ENCODE measurements around the gene MRPL24.
A peak's percentile ranks its signal among the peaks of the same experiment; 100 is the strongest.

MRPL24 gene

GRCh38 chr1:156750191-156750672 lies 9.3 kb upstream of the MRPL24 start:
- WGBS, 2 experiments = 12 to 15% methylated on average over 5 of the region's 5 CpGs
- Histone ChIP-seq H3K4me1 (ENCODE audit: control insufficient read depth, insufficient read depth, low read length) (peaks cover 44% of the 10 kb centered on the region), H3K4me3 (ENCODE audit: insufficient read depth, low read depth, low read length) (peak overlapping the region; percentile 72)

DNA sequence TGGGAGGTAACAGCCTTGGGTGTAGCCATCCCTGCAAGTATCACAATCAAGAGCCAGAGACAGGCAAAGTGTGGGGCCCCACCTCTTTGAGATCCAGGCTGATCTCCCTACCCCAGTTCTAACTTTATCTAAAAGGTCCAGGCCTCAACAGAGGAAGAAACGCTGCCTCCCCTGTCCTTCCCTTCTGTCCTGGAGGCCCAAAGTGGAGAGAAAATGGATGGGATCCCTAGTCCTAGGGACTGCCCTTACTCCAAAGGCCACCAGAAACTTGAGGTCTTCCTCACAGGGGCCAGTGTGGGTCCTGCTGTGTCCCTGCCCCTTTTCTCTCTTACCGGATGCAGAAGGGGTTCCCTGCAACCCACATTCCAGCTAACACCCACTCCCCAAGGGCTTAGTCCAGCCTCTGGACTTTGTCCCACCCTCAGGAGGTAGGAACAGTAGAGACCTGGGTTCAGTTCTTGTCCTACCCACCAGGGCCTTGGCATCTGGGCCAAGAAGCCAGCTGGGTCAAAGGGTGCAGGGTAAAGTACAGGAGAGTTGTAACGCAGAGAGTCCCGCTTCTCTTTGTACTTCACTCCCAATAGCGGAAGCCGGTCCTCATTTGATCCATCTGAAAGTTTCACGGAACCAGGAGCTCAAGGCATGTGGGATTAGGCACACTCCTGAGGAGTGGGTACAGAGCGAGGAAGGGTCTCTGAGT lies 8.7 kb upstream of the MRPL24 start:
- H3K36me3 ChIP-seq (ENCODE audit: control insufficient read depth, insufficient read depth, low read length) = no peaks in the 10 kb centered on the region
- WGBS, 2 experiments = 72 to 78% methylated on average over 8 of the region's 8 CpGs
- peak overlapping the region; percentile 72 for H3K4me3 ChIP-seq (ENCODE audit: insufficient read depth, low read depth, low read length)
- peaks cover 47% of the 10 kb centered on the region for H3K4me1 ChIP-seq (ENCODE audit: control insufficient read depth, insufficient read depth, low read length)
- peak overlapping the region; percentile 9 for H3K27ac ChIP-seq (ENCODE audit: insufficient read depth, low read depth, low read length, poor library complexity, severe bottlenecking)
- no peaks in the 10 kb centered on the region for H3K27me3 ChIP-seq (ENCODE audit: control insufficient read depth, insufficient read depth, low read length, poor library complexity, severe bottlenecking)
- no peaks in the 10 kb centered on the region for H3K9me3 ChIP-seq (ENCODE audit: control insufficient read depth, low read length)

More at GRCh38 chr1:156750191-156750672, 9.3 kb upstream of the MRPL24 start:
- Histone ChIP-seq H3K27me3 (ENCODE audit: control insufficient read depth, insufficient read depth, low read length, poor library complexity, severe bottlenecking) (no peaks in the 10 kb centered on the region), H3K27ac (ENCODE audit: insufficient read depth, low read depth, low read length, poor library complexity, severe bottlenecking) (no peak overlapping the region), H3K9me3 (ENCODE audit: control insufficient read depth, low read length) (no peaks in the 10 kb centered on the region), H3K36me3 (ENCODE audit: control insufficient read depth, insufficient read depth, low read length) (no peaks in the 10 kb centered on the region)

GRCh38 chr1:156748670-156749418 lies 8.0 kb upstream of the MRPL24 start:
- 68 to 71% methylated on average over 9 of the region's 9 CpGs for WGBS, 2 experiments
- Histone ChIP-seq H3K27ac (ENCODE audit: insufficient read depth, low read depth, low read length, poor library complexity, severe bottlenecking) (no peak overlapping the region), H3K4me1 (ENCODE audit: control insufficient read depth, insufficient read depth, low read length) (peaks cover 47% of the 10 kb centered on the region), H3K9me3 (ENCODE audit: control insufficient read depth, low read length) (no peaks in the 10 kb centered on the region), H3K27me3 (ENCODE audit: control insufficient read depth, insufficient read depth, low read length, poor library complexity, severe bottlenecking) (no peaks in the 10 kb centered on the region), H3K4me3 (ENCODE audit: insufficient read depth, low read depth, low read length) (peak overlapping the region; percentile 72), H3K36me3 (ENCODE audit: control insufficient read depth, insufficient read depth, low read length) (peaks cover 4% of the 10 kb centered on the region)

GRCh38 chr1:156747742-156748669 lies 7.1 kb upstream of the MRPL24 start:
- Histone ChIP-seq H3K27me3 (ENCODE audit: control insufficient read depth, insufficient read depth, low read length, poor library complexity, severe bottlenecking) (no peaks in the 10 kb centered on the region), H3K36me3 (ENCODE audit: control insufficient read depth, insufficient read depth, low read length) (peaks cover 12% of the 10 kb centered on the region), H3K4me1 (ENCODE audit: control insufficient read depth, insufficient read depth, low read length) (peaks cover 47% of the 10 kb centered on the region), H3K9me3 (ENCODE audit: control insufficient read depth, low read length) (no peaks in the 10 kb centered on the region), H3K4me3 (ENCODE audit: insufficient read depth, low read depth, low read length) (peak overlapping the region; percentile 55), H3K27ac (ENCODE audit: insufficient read depth, low read depth, low read length, poor library complexity, severe bottlenecking) (peak overlapping the region; percentile 100)
- WGBS, 2 experiments = 42 to 46% methylated on average over 8 of the region's 8 CpGs

DNA sequence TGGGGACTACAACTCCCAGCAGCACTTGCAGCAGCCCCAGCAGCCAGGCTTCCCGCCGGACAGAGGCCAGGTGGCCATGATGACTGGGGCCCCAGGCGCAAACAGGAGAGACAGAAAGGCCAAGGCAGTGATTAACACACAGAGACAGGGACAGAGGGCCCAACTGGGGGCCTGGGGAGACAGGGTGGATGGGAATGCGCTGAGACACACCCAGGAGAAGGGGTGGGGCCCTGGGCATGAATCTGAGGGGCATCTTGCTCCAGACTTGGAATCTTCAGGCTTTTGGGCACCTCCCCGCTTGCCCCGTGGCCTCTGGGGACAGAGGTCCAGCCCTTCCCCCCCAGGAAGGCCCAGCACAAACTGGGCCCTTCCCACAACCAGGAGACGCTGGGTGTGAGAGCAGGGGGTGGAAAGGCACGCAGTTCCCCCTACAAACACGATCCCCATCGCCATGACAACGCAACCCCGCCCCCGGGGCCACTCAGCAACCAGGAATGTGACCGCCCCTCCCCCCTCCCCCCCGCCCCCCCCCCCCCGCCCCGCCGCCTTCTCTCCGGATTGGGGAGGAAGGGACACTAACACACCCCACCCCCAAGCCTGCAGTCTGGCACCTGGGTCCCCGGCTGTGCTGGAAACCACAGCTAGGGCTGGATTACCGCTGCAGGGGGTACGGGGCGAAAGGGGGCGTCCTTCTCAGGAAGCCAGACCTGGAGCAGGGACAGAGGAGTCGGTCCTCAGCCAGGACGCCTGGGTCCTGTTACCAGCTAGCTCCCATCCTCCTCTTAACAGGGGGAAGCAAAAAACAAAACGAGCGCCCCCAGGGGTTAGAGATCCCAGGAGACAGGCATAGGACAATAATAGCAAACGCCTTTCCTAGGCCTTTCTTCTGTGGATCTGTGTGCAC lies 6.1 kb upstream of the MRPL24 start:
- WGBS, 2 experiments = 0% methylated on average over 18 of the region's 29 CpGs

DNA sequence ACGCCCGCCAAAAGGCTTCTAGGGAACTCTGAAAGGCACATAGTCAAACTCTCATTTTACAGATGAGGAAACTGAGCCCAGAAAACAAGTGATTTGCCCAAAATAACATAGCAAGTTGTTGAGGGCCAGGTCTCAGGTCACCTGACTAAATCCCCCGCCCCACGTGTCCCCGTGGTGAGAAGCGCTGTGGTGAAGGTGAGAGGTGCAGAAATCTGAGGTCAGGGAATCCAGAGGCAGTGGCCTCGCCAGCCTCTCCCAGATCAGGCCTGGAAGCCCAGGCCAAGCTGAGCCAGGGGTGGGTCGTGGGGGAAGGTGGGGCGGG lies 5.5 kb upstream of the MRPL24 start:
- 30% methylated on average over 9 of the region's 9 CpGs for WGBS, 2 experiments
- H3K4me1 ChIP-seq (ENCODE audit: control insufficient read depth, insufficient read depth, low read length) = peaks cover 52% of the 10 kb centered on the region
- peak overlapping the region; percentile 55 for H3K4me3 ChIP-seq (ENCODE audit: insufficient read depth, low read depth, low read length)

More for the DNA sequence above, 6.1 kb upstream of the MRPL24 start:
- Histone ChIP-seq H3K4me3 (ENCODE audit: insufficient read depth, low read depth, low read length) (peak overlapping the region; percentile 55), H3K27me3 (ENCODE audit: control insufficient read depth, insufficient read depth, low read length, poor library complexity, severe bottlenecking) (no peaks in the 10 kb centered on the region), H3K4me1 (ENCODE audit: control insufficient read depth, insufficient read depth, low read length) (peaks cover 46% of the 10 kb centered on the region), H3K36me3 (ENCODE audit: control insufficient read depth, insufficient read depth, low read length) (peaks cover 18% of the 10 kb centered on the region), H3K9me3 (ENCODE audit: control insufficient read depth, low read length) (no peaks in the 10 kb centered on the region), H3K27ac (ENCODE audit: insufficient read depth, low read depth, low read length, poor library complexity, severe bottlenecking) (peak overlapping the region; percentile 100)

DNA sequence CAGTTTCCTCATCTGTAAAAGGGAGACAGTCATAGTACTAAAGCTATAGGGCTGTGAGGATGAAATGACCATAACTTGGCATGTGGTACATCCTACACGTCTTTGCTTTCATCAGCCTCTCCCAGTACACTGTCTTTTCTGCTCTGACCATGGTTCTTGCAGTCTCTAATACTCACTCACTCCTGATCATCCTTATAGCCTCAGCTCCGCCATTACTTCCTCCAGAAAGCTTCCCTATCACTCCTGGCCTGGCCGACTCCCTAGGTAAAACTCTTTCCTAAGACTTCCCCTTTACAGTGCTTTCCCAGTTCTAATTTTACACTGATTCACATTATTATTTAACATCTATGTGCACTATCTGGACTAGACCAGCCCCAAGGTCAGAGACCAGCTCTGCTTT lies 5.0 kb upstream of the MRPL24 start:
- WGBS, 2 experiments = 90% methylated on average over 3 of the region's 3 CpGs
- peaks cover 54% of the 10 kb centered on the region for H3K4me1 ChIP-seq (ENCODE audit: control insufficient read depth, insufficient read depth, low read length)
- peaks cover 18% of the 10 kb centered on the region for H3K36me3 ChIP-seq (ENCODE audit: control insufficient read depth, insufficient read depth, low read length)
- no peak overlapping the region for H3K27ac ChIP-seq (ENCODE audit: insufficient read depth, low read depth, low read length, poor library complexity, severe bottlenecking)
- H3K27me3 ChIP-seq (ENCODE audit: control insufficient read depth, insufficient read depth, low read length, poor library complexity, severe bottlenecking) = no peaks in the 10 kb centered on the region
- H3K4me3 ChIP-seq (ENCODE audit: insufficient read depth, low read depth, low read length) = peak overlapping the region; percentile 55
- H3K9me3 ChIP-seq (ENCODE audit: control insufficient read depth, low read length) = no peaks in the 10 kb centered on the region

More for the DNA sequence above, 5.5 kb upstream of the MRPL24 start:
- H3K27ac ChIP-seq (ENCODE audit: insufficient read depth, low read depth, low read length, poor library complexity, severe bottlenecking) = peak overlapping the region; percentile 100
- no peaks in the 10 kb centered on the region for H3K27me3 ChIP-seq (ENCODE audit: control insufficient read depth, insufficient read depth, low read length, poor library complexity, severe bottlenecking)
- peaks cover 18% of the 10 kb centered on the region for H3K36me3 ChIP-seq (ENCODE audit: control insufficient read depth, insufficient read depth, low read length)
- H3K9me3 ChIP-seq (ENCODE audit: control insufficient read depth, low read length) = no peaks in the 10 kb centered on the region

DNA sequence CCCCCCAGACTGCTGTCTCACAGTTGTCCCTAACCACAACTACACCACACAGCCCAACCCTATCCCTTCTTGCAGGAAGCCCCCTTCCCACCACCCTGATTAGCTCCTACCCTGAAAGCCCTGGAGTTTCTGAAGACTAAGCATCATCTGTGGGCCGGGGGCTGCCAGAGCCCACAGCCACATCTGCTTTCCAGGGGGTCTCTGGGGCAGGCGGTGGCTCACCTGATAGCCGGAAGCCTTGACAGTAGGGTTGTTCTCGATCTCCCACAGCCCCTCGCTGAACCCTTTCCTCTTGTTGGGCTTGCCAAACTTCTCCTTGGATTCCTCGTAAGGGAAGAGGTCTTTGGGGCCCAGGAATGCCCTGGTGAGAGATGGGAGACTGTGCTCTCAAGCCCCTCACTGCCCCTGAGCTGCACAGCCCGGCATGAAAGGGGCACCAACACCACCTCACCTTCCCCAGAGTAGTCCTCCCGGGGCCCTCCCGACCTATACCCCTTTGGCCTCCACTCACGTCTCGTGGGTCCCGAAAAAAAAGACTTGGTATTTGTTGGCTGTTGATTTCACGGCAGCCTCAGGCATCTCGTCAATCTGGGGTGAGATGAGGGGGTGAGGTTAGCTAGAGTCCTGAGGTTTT lies 4.0 kb upstream of the MRPL24 start:
- Histone ChIP-seq H3K9me3 (ENCODE audit: control insufficient read depth, low read length) (no peaks in the 10 kb centered on the region), H3K4me1 (ENCODE audit: control insufficient read depth, insufficient read depth, low read length) (peaks cover 51% of the 10 kb centered on the region), H3K4me3 (ENCODE audit: insufficient read depth, low read depth, low read length) (no peak overlapping the region), H3K36me3 (ENCODE audit: control insufficient read depth, insufficient read depth, low read length) (peaks cover 18% of the 10 kb centered on the region), H3K27me3 (ENCODE audit: control insufficient read depth, insufficient read depth, low read length, poor library complexity, severe bottlenecking) (no peaks in the 10 kb centered on the region), H3K27ac (ENCODE audit: insufficient read depth, low read depth, low read length, poor library complexity, severe bottlenecking) (no peak overlapping the region)
- 93 to 95% methylated on average over 14 of the region's 14 CpGs for WGBS, 2 experiments

DNA sequence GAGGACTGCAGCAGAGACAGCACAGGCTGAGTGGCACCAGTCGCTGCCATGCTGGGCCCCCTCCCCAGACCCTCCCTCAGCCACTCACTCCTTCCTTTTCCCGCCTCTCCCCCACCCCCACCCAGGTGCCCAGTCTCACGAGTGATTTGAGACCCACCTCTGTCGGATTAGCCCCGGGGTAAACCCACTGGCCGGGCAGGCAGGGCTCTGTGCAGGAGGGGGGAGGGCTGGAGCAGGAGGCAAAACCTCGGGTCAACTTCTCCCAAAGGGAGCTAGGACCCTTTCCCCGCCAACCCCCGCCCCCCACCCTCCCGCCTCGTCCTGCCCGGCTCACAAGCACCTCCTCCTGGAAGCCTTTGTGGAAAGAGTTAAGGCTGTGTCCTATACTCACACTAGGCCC lies 3.5 kb upstream of the MRPL24 start:
- Histone ChIP-seq H3K9me3 (ENCODE audit: control insufficient read depth, low read length) (no peaks in the 10 kb centered on the region), H3K27me3 (ENCODE audit: control insufficient read depth, insufficient read depth, low read length, poor library complexity, severe bottlenecking) (no peaks in the 10 kb centered on the region), H3K4me1 (ENCODE audit: control insufficient read depth, insufficient read depth, low read length) (peaks cover 45% of the 10 kb centered on the region), H3K27ac (ENCODE audit: insufficient read depth, low read depth, low read length, poor library complexity, severe bottlenecking) (no peak overlapping the region), H3K4me3 (ENCODE audit: insufficient read depth, low read depth, low read length) (no peak overlapping the region), H3K36me3 (ENCODE audit: control insufficient read depth, insufficient read depth, low read length) (peaks cover 18% of the 10 kb centered on the region)
- 82 to 93% methylated on average over 7 to 12 of the region's 12 CpGs for WGBS, 2 experiments
